K562 (cell line): ENCODE data around the gene VPS13D. TPM values are rescaled to one million over a fixed set of nuclear protein-coding genes. Genes with fewer than 3 reads are reported as not detected.

Experiments
- CREB1 ChIP-seq, 2 experiments: sonication (generic) in 1 of 2; formaldehyde crosslinking in 1 of 2; IDR thresholded peaks; 2 replicates each; pipeline versions ENCODE4 v1.6.1 to v1.8.0; 2012 to 2022; ENCODE audit warnings: inconsistent platforms in 1 of 2, mild to moderate bottlenecking in 1 of 2, missing genetic modification reagents in 1 of 2, moderate library complexity in 1 of 2
- CREM ChIP-seq: IDR thresholded peaks from 2 replicates; pipeline ENCODE4 v1.6.1; 2014; ENCODE audit warnings: antibody characterized with exemption, low read depth
- ELF4 ChIP-seq: fragments of 450-650 bp; formaldehyde crosslinking; IDR thresholded peaks from 2 replicates; pipeline ENCODE4 v1.4.0; 2022; ENCODE audit warnings: missing genetic modification characterization
- EP400 ChIP-seq: fragments of 450-650 bp; IDR thresholded peaks from 2 replicates; pipeline ENCODE4 v1.6.1; 2017; ENCODE audit warnings: antibody characterized with exemption, mild to moderate bottlenecking, moderate library complexity
- ILK ChIP-seq: fragments of 450-650 bp; IDR thresholded peaks from 2 replicates; pipeline ENCODE4 v1.6.1; 2016; ENCODE audit warnings: missing genetic modification characterization, low read depth, mild to moderate bottlenecking, missing compliant biosample characterization, moderate library complexity, borderline replicate concordance
- NBN ChIP-seq: fragments of 450-650 bp; IDR thresholded peaks from 2 replicates; pipeline ENCODE4 v1.6.1; 2016; ENCODE audit warnings: low read depth, mild to moderate bottlenecking
- PHTF2 ChIP-seq: fragments of 250-450 bp; sonication (Bioruptor Pico); IDR thresholded peaks from 2 replicates; pipeline ENCODE4 v1.5.0; 2021; ENCODE audit warnings: mild to moderate bottlenecking
- TOE1 ChIP-seq, 2 experiments: fragments of 450-650 bp in 1 of 2; sonication (generic) in 1 of 2; formaldehyde crosslinking in 1 of 2; IDR thresholded peaks; 2 replicates each; pipeline versions ENCODE4 v1.7.1 to v1.8.0; 2016 to 2022; ENCODE audit warnings: borderline replicate concordance in 2 of 2, mild to moderate bottlenecking in 2 of 2, antibody characterized with exemption in 1 of 2, inconsistent platforms in 1 of 2, low read depth in 1 of 2, missing genetic modification reagents in 1 of 2, moderate library complexity in 1 of 2
- ZNF174 ChIP-seq: fragments of 250-450 bp; sonication (Bioruptor Pico); IDR thresholded peaks from 2 replicates; pipeline ENCODE4 v1.4.0; 2020; ENCODE audit warnings: mild to moderate bottlenecking
- ZNF354B ChIP-seq: fragments of 250-450 bp; sonication (Bioruptor Pico); IDR thresholded peaks from 2 replicates; pipeline ENCODE4 v1.4.0; 2020
- ZNF561 ChIP-seq: fragments of 450-650 bp; formaldehyde crosslinking; conservative IDR thresholded peaks from 2 replicates; pipeline ENCODE4 v1.4.0; 2020; ENCODE audit warnings: mild to moderate bottlenecking, moderate library complexity
- ZNF696 ChIP-seq: fragments of 250-450 bp; sonication (Bioruptor Pico); conservative IDR thresholded peaks from 2 replicates; pipeline ENCODE4 v1.4.0; 2020; ENCODE audit warnings: mild to moderate bottlenecking, moderate library complexity
- polyA plus RNA-seq, 8 experiments: library from polyadenylated mRNA; depleted of rRNA in 4 of 8; stranded (reverse) in 5 of 8; unstranded in 3 of 8; fragments of >200 nt; fragmentation: Nextera tagmentation in 2 of 8; fragmentation: Illumina TruSeq in 1 of 8; extraction: Ambion mirVana in 2 of 8; extraction: Trizol in 1 of 8; gene quantifications; 2 replicates each; pipeline versions ENCODE4 v1.2.1 to v1.2.3, GENCODE V29; 2011 to 2014; ENCODE audit warnings: inconsistent platforms in 1 of 8, missing spikeins in 1 of 8
- total RNA-seq, 7 experiments: library from RNA; depleted of rRNA in 6 of 7; stranded (reverse); fragments of >200 nt in 6 of 7; fragmentation: Illumina TruSeq in 2 of 7; extraction: Trizol in 2 of 7; gene quantifications; 2 replicates each; pipeline versions ENCODE4 v1.2.1 to v1.2.3, GENCODE V29; 2011 to 2021; ENCODE audit warnings: low replicate concordance in 1 of 7
- TF ChIP-seq, protein P1 (sequence below): fragments of 250-450 bp; sonication (Bioruptor Pico); IDR thresholded peaks from 2 replicates; pipeline ENCODE4 v1.8.0; 2022; ENCODE audit warnings: inconsistent platforms
- TF ChIP-seq, protein P2 (sequence below): fragments of 450-650 bp; IDR thresholded peaks from 2 replicates; pipeline ENCODE4 v1.6.1; 2018; ENCODE audit not compliant: partially characterized antibody
- TF ChIP-seq, protein P3 (sequence below): sonication (generic); formaldehyde crosslinking; IDR thresholded peaks from 2 replicates; pipeline ENCODE4 v1.8.1; 2022; ENCODE audit warnings: missing genetic modification reagents
- TF ChIP-seq, protein P4 (sequence below): fragments of 250-450 bp; sonication (Bioruptor Pico); IDR thresholded peaks from 2 replicates; pipeline ENCODE4 v1.5.0; 2020; ENCODE audit warnings: mild to moderate bottlenecking, borderline replicate concordance

VPS13D gene
- total and polyA plus RNA-seq, 9 of the 15 experiments (the other 6 are each of a cell fraction or from before 2014, with no cell fraction given) = 6.1 to 51.5 (median 38.5) TPM

DNA sequence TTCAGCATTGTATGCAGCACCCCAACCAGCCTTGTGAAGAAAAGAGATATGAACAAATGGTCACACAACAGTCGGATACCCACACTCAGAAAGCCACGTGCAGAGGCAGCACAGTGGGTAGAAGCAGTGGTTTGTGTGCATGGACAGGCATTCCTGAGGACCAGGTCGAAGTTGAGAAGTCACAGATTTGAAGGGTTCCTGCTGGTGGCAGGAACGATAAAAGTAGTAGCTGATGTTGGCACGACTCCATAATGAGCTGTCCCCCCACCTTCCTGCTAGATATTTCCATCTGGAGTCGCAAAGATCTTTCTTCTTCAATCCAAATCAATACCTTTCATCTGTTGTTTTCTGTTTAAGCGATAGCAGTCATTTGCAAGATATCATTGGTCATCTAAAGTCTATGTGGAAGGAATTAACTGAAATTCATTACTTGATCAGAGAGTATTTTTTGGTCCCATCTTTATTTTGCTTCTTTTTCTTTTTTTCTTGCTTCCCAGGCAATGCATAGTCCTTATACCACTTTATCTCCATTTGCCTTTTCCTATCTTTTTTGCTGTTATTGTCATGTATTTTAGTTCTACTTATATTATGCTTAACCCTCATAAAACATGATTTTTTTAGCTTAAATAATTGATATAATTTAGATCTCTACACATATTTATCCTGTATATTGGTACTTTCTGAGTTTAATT lies 211.7 kb downstream of the VPS13D start (continued):
- TF ChIP-seq ZNF696 (no peak), ZNF174 (no peak), CREB1 (IDR thresholded peaks at IDR 0.05) (no peak), CREB1 (CRISPR knock-in tag; IDR thresholded peaks at IDR 0.05) (no peak), ZNF354B (CRISPR knock-in tag) (no peak), ELF4 (CRISPR knock-in tag) (no peak), PHTF2 (no peak), NBN (no peak; the same call in 1 of the 2 replicates), ZNF561 (no peak), EP400 (peak; percentile 30; the same call in 1 of the 2 replicates), ILK (tag) (no peak), TOE1 (IDR thresholded peaks at IDR 0.05; ENCODE audit: borderline replicate concordance) (no peak), TOE1 (CRISPR knock-in tag; IDR thresholded peaks at IDR 0.05; ENCODE audit: borderline replicate concordance, low read depth) (no peak), CREM (peak; percentile 25; the same call in 1 of the 2 replicates)
- TF ChIP-seq, protein P1, sequence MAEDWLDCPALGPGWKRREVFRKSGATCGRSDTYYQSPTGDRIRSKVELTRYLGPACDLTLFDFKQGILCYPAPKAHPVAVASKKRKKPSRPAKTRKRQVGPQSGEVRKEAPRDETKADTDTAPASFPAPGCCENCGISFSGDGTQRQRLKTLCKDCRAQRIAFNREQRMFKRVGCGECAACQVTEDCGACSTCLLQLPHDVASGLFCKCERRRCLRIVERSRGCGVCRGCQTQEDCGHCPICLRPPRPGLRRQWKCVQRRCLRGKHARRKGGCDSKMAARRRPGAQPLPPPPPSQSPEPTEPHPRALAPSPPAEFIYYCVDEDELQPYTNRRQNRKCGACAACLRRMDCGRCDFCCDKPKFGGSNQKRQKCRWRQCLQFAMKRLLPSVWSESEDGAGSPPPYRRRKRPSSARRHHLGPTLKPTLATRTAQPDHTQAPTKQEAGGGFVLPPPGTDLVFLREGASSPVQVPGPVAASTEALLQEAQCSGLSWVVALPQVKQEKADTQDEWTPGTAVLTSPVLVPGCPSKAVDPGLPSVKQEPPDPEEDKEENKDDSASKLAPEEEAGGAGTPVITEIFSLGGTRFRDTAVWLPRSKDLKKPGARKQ (CRISPR knock-in tag) = no peak
- TF ChIP-seq, protein P2, sequence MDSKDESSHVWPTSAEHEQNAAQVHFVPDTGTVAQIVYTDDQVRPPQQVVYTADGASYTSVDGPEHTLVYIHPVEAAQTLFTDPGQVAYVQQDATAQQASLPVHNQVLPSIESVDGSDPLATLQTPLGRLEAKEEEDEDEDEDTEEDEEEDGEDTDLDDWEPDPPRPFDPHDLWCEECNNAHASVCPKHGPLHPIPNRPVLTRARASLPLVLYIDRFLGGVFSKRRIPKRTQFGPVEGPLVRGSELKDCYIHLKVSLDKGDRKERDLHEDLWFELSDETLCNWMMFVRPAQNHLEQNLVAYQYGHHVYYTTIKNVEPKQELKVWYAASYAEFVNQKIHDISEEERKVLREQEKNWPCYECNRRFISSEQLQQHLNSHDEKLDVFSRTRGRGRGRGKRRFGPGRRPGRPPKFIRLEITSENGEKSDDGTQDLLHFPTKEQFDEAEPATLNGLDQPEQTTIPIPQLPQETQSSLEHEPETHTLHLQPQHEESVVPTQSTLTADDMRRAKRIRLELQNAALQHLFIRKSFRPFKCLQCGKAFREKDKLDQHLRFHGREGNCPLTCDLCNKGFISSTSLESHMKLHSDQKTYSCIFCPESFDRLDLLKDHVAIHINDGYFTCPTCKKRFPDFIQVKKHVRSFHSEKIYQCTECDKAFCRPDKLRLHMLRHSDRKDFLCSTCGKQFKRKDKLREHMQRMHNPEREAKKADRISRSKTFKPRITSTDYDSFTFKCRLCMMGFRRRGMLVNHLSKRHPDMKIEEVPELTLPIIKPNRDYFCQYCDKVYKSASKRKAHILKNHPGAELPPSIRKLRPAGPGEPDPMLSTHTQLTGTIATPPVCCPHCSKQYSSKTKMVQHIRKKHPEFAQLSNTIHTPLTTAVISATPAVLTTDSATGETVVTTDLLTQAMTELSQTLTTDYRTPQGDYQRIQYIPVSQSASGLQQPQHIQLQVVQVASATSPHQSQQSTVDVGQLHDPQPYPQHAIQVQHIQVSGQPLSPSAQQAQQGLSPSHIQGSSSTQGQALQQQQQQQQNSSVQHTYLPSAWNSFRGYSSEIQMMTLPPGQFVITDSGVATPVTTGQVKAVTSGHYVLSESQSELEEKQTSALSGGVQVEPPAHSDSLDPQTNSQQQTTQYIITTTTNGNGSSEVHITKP = no peak
- TF ChIP-seq, protein P3, sequence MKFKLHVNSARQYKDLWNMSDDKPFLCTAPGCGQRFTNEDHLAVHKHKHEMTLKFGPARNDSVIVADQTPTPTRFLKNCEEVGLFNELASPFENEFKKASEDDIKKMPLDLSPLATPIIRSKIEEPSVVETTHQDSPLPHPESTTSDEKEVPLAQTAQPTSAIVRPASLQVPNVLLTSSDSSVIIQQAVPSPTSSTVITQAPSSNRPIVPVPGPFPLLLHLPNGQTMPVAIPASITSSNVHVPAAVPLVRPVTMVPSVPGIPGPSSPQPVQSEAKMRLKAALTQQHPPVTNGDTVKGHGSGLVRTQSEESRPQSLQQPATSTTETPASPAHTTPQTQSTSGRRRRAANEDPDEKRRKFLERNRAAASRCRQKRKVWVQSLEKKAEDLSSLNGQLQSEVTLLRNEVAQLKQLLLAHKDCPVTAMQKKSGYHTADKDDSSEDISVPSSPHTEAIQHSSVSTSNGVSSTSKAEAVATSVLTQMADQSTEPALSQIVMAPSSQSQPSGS = no peak
- TF ChIP-seq, protein P4, sequence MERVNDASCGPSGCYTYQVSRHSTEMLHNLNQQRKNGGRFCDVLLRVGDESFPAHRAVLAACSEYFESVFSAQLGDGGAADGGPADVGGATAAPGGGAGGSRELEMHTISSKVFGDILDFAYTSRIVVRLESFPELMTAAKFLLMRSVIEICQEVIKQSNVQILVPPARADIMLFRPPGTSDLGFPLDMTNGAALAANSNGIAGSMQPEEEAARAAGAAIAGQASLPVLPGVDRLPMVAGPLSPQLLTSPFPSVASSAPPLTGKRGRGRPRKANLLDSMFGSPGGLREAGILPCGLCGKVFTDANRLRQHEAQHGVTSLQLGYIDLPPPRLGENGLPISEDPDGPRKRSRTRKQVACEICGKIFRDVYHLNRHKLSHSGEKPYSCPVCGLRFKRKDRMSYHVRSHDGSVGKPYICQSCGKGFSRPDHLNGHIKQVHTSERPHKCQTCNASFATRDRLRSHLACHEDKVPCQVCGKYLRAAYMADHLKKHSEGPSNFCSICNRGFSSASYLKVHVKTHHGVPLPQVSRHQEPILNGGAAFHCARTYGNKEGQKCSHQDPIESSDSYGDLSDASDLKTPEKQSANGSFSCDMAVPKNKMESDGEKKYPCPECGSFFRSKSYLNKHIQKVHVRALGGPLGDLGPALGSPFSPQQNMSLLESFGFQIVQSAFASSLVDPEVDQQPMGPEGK (CRISPR knock-in tag) = no peak
